ENCODE results near the gene MYG1. TPM values are rescaled to one million over a fixed set of nuclear protein-coding genes. Genes with fewer than 3 reads are reported as not detected.

The MYG1 gene
- total and polyA plus RNA-seq, 2 of the 13 experiments (the other 11 are each of a cell fraction or from before 2014, with no cell fraction given), result 38.6 to 58.0 TPM

DNA sequence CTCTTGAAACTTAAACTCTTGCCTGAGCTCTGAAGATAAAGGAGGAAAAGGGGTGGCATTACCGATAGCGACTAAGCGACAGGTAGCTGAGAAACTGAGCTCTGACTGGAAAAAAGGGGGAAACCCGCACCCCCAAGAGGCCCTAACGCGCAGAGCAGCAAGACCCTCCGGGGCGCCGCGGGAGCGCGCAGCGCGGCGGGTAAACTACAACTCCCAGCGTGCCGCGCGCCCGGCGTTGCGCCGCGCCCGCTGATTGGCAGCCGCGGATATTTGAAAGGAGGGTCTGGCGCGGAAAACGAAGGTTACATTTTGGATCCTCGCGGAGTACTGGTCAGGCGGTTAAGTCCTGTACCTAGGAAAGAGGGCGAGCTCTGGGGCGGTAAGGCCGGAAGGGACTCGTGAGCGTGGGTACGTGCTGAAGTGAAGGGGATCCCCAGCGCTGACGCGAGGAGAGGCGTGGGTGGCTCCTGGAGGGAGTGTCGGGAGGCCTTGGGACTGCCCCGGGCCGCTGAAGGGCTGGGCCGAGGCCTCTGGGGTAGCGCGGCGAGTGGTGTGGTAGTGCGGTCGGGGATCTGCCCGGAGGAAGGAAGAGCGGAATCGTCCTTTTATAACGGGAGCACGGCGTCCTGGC, 31.4 kb upstream of the MYG1 start, which contains the start of gene ESPL1 (continued):
- TF ChIP-seq, protein P1, sequence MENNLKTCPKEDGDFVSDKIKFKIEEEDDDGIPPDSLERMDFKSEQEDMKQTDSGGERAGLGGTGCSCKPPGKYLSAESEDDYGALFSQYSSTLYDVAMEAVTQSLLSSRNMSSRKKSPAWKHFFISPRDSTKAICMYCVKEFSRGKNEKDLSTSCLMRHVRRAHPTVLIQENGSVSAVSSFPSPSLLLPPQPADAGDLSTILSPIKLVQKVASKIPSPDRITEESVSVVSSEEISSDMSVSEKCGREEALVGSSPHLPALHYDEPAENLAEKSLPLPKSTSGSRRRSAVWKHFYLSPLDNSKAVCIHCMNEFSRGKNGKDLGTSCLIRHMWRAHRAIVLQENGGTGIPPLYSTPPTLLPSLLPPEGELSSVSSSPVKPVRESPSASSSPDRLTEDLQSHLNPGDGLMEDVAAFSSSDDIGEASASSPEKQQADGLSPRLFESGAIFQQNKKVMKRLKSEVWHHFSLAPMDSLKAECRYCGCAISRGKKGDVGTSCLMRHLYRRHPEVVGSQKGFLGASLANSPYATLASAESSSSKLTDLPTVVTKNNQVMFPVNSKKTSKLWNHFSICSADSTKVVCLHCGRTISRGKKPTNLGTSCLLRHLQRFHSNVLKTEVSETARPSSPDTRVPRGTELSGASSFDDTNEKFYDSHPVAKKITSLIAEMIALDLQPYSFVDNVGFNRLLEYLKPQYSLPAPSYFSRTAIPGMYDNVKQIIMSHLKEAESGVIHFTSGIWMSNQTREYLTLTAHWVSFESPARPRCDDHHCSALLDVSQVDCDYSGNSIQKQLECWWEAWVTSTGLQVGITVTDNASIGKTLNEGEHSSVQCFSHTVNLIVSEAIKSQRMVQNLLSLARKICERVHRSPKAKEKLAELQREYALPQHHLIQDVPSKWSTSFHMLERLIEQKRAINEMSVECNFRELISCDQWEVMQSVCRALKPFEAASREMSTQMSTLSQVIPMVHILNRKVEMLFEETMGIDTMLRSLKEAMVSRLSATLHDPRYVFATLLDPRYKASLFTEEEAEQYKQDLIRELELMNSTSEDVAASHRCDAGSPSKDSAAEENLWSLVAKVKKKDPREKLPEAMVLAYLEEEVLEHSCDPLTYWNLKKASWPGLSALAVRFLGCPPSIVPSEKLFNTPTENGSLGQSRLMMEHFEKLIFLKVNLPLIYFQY (CRISPR knock-in tag; IDR thresholded peaks at IDR 0.05; ENCODE audit: borderline replicate concordance), result no peak
- no peak for TF ChIP-seq ZNF383 (CRISPR knock-in tag; IDR thresholded peaks at IDR 0.05; ENCODE audit: borderline replicate concordance)
- TF ChIP-seq, protein P2, sequence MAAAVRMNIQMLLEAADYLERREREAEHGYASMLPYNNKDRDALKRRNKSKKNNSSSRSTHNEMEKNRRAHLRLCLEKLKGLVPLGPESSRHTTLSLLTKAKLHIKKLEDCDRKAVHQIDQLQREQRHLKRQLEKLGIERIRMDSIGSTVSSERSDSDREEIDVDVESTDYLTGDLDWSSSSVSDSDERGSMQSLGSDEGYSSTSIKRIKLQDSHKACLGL (CRISPR knock-in tag; IDR thresholded peaks at IDR 0.05), result peak; percentile 71; the same call in 1 of the 2 replicates
- TF ChIP-seq TEAD2 (CRISPR knock-in tag; IDR thresholded peaks at IDR 0.05), result no peak
- no peak for TF ChIP-seq MYNN (CRISPR knock-in tag; IDR thresholded peaks at IDR 0.05; ENCODE audit: low read depth)
- TF ChIP-seq, protein P3, sequence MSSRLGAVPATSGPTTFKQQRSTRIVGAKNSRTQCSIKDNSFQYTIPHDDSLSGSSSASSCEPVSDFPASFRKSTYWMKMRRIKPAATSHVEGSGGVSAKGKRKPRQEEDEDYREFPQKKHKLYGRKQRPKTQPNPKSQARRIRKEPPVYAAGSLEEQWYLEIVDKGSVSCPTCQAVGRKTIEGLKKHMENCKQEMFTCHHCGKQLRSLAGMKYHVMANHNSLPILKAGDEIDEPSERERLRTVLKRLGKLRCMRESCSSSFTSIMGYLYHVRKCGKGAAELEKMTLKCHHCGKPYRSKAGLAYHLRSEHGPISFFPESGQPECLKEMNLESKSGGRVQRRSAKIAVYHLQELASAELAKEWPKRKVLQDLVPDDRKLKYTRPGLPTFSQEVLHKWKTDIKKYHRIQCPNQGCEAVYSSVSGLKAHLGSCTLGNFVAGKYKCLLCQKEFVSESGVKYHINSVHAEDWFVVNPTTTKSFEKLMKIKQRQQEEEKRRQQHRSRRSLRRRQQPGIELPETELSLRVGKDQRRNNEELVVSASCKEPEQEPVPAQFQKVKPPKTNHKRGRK (CRISPR knock-in tag; IDR thresholded peaks at IDR 0.05), result no peak
- TF ChIP-seq ZNF552 (CRISPR knock-in tag; IDR thresholded peaks at IDR 0.05; ENCODE audit: borderline replicate concordance), result 0 out of 2 replicates have a peak, but pooled peaks have one; percentile 31
- TF ChIP-seq ZNF30 (CRISPR knock-in tag; IDR thresholded peaks at IDR 0.05), result no peak
- no peak for TF ChIP-seq NPAS2 (CRISPR knock-in tag; IDR thresholded peaks at IDR 0.05; ENCODE audit: borderline replicate concordance)
- no peak; the same call in 1 of the 2 replicates for TF ChIP-seq MIER2 (CRISPR knock-in tag; IDR thresholded peaks at IDR 0.05)
- TF ChIP-seq ARHGAP35 (CRISPR knock-in tag; IDR thresholded peaks at IDR 0.05; ENCODE audit: borderline replicate concordance), result peak; percentile 93
- no peak for TF ChIP-seq ZFP37 (CRISPR knock-in tag; IDR thresholded peaks at IDR 0.05; ENCODE audit: borderline replicate concordance)
- no peak for TF ChIP-seq FOXA1 (IDR thresholded peaks at IDR 0.05)
- no peak for TF ChIP-seq FOXA1 (CRISPR knock-in tag; IDR thresholded peaks at IDR 0.05)
- TF ChIP-seq ZFP36L1 (CRISPR knock-in tag; IDR thresholded peaks at IDR 0.05), result no peak
- TF ChIP-seq ZNF83 (CRISPR knock-in tag; IDR thresholded peaks at IDR 0.05; ENCODE audit: borderline replicate concordance), result no peak
- no peak for TF ChIP-seq ZNF546 (CRISPR knock-in tag; conservative IDR thresholded peaks at IDR 0.05)
- TF ChIP-seq FOXM1 (CRISPR knock-in tag; IDR thresholded peaks at IDR 0.05), result peak; percentile 88; the same call in 1 of the 2 replicates
- TF ChIP-seq ZNF672 (CRISPR knock-in tag; IDR thresholded peaks at IDR 0.05), result no peak
- TF ChIP-seq CCDC6 (CRISPR knock-in tag; IDR thresholded peaks at IDR 0.05), result peak; percentile 47; the same call in 1 of the 2 replicates
- TF ChIP-seq TBP (CRISPR knock-in tag; IDR thresholded peaks at IDR 0.05), result no peak
- TF ChIP-seq ZNF709 (CRISPR knock-in tag; IDR thresholded peaks at IDR 0.05), result no peak
- TF ChIP-seq ESRRA (CRISPR knock-in tag; IDR thresholded peaks at IDR 0.05; ENCODE audit: low read depth), result no peak
- TF ChIP-seq HDAC1 (CRISPR knock-in tag; IDR thresholded peaks at IDR 0.05), result peak; percentile 90
- no peak for TF ChIP-seq ZNF773 (CRISPR knock-in tag; IDR thresholded peaks at IDR 0.05; ENCODE audit: borderline replicate concordance)

All from HepG2 (cell line).